ENCODE data around the gene TNRC18. TPM values are rescaled to one million over a fixed set of nuclear protein-coding genes. Genes with fewer than 3 reads are reported as not detected.

Gene TNRC18
- total and polyA plus RNA-seq, 9 of the 15 experiments (the other 6 are each of a cell fraction or from before 2014, with no cell fraction given) = 0.03 to 43.2 (median 18.0) TPM

- no peak for TF ChIP-seq ZBTB40 (IDR thresholded peaks at IDR 0.05)
- TF ChIP-seq ZBTB40 (CRISPR knock-in tag; IDR thresholded peaks at IDR 0.05) = no peak
- no peak for TF ChIP-seq ZNF263 (CRISPR knock-in tag; IDR thresholded peaks at IDR 0.05; ENCODE audit: borderline replicate concordance)
- TF ChIP-seq U2AF2 (optimal IDR thresholded peaks at IDR 0.05; ENCODE audit: low read depth, low read length) = no peak
- no peak for TF ChIP-seq ZBTB43 (CRISPR knock-in tag; IDR thresholded peaks at IDR 0.05)
- TF ChIP-seq CREM (IDR thresholded peaks at IDR 0.05; ENCODE audit: low read depth) = no peak
- no peak for TF ChIP-seq ZNF175 (CRISPR knock-in tag; IDR thresholded peaks at IDR 0.05; ENCODE audit: low read depth)
- no peak for TF ChIP-seq ELF1 (tag; IDR thresholded peaks at IDR 0.05)
- TF ChIP-seq USF2 (CRISPR knock-in tag; IDR thresholded peaks at IDR 0.05) = no peak
- no peak for TF ChIP-seq GTF2F1 (IDR thresholded peaks at IDR 0.05; ENCODE audit: low read depth, low read length)
- TF ChIP-seq KDM4B (IDR thresholded peaks at IDR 0.05; ENCODE audit: borderline replicate concordance in 2 of 2, low read depth in 1 of 2) = no peak
- TF ChIP-seq PKNOX1 (IDR thresholded peaks at IDR 0.05) = peak; percentile 76
- no peak for TF ChIP-seq ZNF75A (CRISPR knock-in tag; IDR thresholded peaks at IDR 0.05)
- no peak for TF ChIP-seq ZNF354B (CRISPR knock-in tag; IDR thresholded peaks at IDR 0.05)
- no peak for TF ChIP-seq ARHGAP35 (IDR thresholded peaks at IDR 0.05; ENCODE audit: partially characterized antibody)
- no peak for TF ChIP-seq MAFF (IDR thresholded peaks at IDR 0.05; ENCODE audit: low read length)
These were observed 28.9 kb upstream of the TNRC18 start (continued) for GRCh38 chr7:5452470-5452899.
